Stimulated activated CD8-positive, alpha-beta memory T cell treated with anti-CD3 and anti-CD28 coated beads, Interleukin-12 subunit alpha, Interleukin-12 subunit beta, amount 100 ng/mL, for 24 hours (primary cell): ENCODE results near the gene CDK9.
"Not testable (repeated sequence)": the region's sequence is repeated elsewhere in the genome, so short reads cannot be mapped to it uniquely, and the experiment has no call there.

Experiments used
- DNase-seq: peaks from one replicate; pipeline ENCODE4 v3.0.0-alpha.2; 2020; ENCODE audit errors: extremely low read depth

Gene CDK9

DNA sequence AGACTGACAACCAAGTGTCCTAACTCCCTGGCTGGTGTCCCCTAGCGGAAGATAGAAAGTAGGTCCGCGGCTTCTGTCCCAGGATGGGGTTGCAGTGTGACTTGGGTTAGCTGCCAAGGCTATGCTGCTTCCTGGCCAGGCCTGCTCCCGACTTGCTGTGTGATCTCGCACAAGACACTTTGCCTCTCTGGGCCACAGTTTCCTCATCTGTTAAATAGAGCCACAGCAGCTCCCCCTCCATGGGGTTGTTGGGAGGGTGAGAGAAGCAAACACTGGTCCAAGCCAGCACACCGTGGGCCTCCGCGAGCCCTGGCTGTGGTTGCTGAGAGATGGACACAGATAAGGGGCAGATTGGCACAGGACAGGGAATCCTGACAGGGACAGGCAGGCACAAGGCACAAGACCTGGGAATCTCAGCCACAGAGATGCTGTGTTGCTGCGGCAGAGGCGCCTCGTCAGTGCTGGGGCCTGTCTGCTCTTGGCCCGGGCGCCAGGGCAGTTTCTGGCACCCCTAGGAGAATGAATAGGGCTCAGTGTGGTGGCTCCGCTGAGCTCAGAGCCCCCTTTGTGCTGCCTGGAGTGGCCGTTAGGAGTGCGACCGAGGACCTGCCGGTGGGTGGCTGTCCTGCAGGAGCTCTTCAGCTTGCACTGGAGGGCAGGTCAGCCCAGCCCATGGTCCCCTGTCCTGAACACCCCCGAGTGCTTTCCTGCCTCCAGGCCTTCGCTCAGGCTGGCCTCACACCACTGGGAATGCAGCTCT lies 5.5 kb upstream of the CDK9 start:
- no peak for DNase-seq

DNA sequence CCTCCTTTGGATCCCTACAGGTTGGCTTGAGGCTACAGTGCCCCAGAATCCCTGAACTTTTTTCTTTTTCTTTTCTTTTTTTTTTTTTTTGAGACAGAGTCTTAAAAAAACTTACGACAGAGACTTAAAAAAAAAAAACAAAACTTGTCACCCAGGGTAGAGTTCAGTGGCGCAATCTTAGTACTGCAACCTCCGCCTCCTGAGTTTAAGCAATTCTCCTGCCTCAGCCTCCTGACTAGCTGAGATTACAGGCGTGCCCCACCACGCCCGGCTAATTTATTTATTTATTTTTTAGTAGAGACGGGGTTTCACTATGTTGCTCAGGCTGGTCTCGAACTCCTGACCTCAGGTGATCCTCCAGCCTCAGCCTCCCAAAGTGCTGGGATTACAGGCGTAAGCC lies 4.9 kb upstream of the CDK9 start:
- DNase-seq = not testable (repeated sequence)

DNA sequence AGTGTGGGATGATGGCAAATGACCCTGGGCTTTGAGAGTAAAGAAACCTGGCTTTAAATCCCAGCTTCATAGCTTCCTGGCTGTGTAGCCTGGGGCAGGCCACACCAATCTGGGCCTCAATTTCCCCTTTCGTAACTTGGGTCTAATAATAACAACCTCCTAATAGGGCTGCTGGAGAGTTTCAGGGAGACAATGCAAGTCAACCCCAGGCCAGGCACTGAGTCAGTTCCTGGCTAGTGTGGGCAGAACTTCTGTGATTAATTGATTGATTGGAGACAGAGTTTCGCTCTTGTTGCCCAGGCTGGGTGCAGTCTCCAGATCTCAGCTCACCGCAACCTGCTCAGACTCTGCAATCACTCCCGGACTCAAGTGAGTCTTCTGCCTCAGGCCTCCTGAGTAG lies 4.0 kb upstream of the CDK9 start:
- DNase-seq = no peak

DNA sequence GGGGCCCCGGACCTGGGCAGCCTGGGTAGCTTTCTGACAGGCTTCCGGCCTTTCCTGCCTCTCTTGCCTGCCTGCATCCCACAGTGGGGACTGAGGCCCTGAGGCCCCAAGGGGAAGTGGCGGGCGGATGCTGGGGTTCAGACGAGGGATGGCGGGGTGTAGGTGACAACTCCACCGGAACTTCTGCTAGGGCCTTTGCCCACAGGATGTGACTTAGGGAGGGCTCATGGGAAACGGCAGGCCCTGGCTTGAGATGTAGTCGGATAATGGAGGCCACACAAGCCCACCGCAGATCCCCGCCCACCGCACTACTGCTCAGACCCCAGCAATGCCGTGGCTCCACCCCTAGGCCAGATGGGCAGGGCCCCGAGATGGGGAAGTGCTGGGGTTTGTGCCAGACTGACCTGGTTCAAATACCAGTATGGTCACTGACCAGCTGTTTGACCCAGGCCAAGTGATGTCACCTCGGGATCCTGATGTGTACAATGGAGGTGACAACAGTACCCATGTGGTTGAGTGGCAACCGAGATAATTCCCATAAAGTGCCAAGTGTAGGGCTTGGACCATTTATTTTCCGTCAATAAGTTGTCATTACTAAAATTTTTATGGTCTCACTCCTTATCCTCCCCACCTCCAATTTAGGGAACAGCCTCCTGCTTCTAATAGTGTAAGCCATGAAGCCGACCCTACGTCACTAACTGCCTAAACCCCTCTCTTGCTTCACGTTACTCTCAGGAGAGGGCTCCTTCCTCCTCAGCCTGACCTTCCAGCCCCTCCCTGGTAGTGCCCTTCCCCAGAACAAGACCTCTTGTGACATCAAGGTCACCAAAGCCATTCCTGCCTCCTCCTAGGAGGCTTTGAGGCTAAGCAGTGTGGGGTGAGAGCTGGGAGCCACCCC lies 2.5 kb upstream of the CDK9 start:
- peak; percentile 45 for DNase-seq

DNA sequence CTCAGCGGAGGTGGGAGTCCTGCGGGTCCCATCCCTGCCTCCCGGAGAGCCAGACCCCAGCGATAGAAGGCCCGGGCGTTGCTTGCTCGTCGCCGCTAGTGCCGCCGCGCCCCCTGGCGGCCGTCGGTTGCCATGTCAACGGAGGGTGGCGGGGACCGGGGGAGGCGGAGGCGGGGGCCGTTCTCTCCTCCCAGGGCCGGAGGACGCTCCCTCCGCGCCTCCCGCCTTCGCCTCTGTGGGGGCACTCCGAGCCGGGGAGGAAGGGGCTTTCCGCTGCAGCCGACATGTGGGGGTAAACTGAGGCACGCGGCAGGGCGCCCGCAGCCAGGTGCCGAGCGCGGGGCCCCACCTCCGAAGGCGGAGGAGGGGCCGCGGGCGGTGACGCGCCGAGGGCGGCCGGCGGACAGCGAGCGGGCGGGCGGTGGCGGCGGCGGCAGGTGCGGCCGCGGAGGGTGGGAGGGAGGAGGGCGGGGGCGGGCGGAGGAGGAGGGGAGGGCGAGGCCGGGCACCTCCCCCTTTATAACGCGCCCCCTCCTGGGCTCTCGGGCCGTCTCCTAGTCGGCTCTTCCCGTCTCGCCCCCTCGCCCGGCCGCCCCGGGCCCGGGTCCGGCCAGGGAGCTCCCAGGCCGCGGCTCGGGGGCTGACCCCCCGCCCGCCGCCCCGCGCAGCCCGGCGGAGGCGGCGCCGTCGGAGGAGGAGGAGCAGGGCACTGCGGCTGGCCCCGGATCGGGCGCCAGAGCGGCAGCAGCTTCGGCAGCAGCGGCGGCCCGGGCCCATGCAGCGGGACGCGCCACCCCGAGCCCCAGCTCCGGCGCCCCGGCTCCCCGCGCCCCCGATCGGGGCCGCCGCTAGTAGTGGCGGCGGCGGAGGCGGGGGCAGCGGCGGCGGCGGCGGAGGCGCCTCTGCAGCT lies 556 bp upstream of the CDK9 start:
- peak; percentile 77 for DNase-seq

DNA sequence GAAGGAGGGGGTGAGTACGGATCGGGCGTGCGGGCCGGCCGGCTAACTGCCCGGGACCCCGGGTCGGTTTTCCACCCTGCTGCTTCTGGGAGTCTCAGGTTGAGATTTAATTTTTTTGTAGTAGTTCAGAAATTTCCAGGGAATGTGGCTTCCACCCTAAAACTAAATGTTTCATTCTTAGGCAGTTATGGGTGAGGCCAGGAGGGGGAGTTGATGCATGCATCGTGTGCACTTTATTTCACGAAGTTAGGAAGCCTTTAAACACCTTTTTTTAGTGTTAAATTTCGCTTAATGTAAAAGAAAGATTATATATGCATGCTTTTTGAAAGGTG lies 905 bp downstream of the CDK9 start:
- no peak for DNase-seq

DNA sequence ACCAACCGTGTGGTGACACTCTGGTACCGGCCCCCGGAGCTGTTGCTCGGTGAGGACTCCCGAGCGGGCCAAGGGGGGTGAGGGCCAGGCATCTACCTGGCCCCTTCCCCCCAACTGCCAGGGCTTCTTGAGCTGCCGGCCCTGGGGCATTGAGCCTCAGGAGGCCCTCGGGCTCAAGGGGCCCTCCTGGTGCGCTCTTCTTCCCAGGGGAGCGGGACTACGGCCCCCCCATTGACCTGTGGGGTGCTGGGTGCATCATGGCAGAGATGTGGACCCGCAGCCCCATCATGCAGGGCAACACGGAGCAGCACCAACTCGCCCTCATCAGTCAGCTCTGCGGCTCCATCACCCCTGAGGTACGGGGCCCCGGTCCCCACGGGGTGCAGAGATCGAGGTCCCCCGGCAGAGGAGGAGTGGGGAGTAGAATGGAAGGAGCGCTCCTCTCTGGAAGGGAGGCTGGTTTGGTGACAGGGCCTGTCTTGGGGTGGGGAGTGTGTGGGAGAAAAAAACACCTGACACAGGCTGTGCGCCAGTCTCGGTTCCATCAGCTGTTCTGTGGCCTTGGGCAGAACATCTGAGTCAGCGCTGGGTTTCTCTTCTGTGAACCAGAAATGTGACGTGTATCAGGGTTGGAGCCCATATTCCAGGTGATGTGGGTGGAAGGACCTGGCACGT lies 2.6 kb downstream of the CDK9 start:
- DNase-seq = no peak

DNA sequence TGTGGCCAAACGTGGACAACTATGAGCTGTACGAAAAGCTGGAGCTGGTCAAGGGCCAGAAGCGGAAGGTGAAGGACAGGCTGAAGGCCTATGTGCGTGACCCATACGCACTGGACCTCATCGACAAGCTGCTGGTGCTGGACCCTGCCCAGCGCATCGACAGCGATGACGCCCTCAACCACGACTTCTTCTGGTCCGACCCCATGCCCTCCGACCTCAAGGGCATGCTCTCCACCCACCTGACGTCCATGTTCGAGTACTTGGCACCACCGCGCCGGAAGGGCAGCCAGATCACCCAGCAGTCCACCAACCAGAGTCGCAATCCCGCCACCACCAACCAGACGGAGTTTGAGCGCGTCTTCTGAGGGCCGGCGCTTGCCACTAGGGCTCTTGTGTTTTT lies 3.3 kb downstream of the CDK9 start:
- DNase-seq = no peak

DNA sequence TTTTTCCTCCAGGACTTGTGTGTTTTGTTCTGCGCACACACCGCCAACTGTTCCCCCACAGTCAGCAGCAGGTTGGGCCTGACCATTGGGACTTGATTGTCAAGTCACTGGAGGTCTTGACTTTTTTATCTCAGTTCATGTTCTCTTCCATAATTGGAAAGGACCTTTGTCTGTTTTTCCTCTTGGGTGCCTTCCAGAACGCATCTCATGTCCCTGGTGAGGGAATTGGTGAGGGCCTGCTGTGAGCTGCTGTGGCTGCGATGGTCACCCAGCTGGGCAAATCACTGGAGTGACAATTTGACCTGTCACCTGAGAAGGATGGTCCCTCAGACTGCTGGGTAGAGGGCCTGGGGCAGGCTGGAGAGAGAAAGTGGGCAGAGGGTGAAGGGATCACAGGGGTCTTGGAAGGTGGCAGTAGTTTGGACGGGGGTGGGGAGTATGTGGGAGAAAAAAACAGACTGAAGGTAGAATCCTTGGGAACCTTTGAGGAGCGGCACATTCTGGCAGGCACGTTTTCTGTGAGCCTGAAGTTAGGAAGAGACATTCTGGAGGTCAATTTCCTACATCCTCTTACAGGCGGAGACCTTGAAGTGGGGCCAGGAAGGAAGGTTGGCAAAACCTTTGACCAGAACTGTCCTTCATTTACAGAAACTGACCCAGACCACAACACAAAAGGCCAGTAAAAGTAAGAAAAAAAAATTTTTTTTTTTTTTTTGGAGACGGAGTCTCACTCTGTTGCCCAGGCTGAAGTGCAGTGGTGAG lies 4.4 kb downstream of the CDK9 start:
- DNase-seq = no peak

DNA sequence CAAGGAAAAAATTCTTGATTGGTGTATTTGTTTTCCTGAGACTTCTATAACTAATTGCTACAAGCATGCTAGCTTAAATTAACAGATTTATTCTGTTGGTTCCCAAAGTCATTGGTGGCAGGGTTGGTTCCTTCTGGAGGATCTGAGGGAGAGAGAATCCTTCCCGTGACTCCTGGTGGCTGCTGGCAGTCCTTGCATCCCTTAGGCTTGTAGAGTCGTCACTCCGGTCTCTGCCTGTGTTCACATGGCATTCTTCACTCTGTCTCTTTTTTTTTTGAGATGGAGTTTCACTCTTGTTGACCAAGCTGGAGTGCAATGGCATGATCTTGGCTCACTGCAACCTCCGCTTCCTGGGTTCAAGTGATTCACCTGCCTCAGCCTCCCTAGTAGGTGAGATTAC lies 5.3 kb downstream of the CDK9 start:
- DNase-seq = no peak

DNA sequence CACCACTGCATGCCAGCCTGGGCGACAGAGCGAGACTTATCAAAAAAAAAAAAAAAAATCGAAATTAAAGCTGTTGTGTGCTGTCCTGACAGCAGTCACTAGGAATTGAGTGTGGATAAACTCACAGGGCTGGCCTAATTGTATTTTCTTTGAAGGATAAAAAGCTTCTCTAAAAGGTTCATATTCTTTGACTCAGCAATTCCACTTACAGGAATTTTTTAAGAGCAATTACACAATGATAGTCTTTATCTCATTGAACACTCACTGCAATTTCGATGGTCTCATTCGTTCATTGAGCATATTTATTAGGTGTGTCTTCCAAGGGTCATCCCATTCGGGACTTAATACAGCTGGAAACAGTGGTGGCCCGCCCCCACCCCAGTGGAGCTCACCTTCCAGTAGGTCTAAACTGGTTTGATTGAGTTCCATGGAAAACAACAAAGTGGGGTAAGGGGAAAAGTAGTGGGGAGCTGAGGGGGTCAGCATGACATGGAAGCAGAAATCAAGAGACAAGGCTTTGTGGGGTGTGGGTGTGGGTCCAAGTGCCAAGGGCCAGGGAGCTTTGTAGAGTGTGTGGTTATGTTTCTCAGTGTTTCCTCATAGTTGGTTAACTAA lies 6.7 kb downstream of the CDK9 start:
- no peak for DNase-seq

DNA sequence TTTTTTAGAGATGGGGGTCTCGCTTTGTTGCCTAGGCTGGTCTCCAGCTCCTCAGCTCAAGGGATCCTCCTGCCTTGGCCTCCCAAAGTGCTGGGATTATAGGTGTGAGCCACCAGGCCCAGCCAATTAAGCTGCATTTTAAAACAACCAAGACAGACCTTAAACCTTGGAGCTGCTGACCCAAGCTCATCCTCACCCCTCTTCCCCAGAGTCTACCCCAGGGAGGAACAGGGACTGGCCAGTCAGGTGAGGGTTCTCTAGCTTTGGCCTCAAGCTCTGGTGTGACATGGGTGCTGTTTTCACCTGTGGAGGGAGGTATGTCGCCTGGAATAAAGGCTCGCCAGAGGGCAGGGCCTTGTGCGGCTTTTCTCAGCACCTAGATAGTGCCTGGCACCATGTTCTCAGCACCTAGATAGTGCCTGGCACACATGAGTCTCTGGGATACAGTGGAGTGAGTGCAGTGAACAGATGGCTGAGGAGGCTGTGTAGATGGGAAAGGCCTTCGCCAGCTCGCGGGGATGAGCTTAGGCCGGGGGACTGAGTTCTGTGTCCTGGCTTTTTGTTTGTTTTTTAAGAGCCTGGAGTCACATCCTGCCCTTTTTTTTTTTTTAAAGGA lies 7.4 kb downstream of the CDK9 start:
- no peak for DNase-seq

DNA sequence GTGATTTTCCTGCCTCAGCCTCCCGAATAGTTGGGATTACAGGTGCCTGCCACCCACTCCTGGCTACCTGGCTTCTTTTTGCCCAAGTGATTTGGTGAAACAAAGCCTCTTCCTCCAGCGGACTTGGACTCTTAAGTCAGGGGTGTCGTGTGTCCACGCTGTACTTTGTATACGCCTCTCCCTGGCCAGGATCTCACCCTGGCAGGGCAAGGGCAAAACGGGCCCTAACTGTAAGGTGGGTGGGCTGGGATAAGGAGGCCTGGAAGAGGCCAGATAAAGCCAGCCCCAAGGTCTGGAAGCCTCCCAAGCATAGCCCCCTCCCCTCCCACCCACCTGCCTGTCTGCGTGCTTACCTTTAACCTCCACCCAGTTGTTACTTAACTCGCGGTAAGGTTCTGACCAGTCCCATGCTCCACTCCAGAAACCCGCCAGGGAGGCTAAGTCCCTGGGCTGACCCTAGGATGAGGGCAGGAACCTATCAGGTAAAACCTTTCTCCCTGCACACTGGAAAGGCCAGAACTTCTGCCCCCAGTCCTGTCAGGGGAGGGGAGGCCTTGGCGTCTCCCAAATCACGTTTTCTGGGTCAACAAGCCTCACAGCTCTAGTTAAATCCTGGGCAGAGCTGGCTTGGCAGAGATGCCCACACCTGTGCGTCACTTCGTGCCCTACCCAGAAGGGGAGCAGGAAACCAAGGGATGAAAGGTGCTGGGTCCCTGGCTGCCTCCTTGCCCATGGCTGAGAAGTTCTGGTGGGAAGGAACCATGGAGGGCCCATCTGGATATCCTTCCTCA lies 8.4 kb downstream of the CDK9 start:
- DNase-seq = no peak

DNA sequence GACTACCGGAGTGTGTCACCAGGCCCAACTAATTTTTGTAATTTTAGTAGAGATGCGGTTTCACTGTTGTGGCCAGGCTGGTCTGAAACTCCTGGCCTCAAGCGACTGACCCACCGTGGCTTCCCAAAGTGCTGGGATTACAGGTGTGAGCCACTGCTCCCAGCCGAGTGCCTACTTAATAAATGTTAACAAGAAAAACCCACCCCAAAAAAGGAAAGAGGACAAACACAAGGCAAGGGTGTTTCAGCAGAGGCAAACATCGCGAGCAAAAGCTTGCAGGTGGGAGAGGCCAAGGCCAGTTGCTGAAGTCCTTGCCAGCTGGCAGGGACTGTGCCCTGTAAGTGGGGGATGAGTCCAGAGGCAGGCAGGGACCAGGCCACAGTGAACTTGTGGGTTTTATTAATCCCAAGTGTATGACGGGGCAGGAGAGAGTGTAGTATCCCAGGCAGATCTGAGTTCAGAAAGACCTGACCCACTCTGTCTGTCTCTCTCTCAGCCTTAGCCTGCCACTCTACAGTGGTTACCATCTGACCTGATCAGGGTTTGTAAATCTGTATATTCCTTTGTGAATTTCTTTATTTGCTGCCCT lies 10.5 kb downstream of the CDK9 start:
- DNase-seq = no peak

DNA sequence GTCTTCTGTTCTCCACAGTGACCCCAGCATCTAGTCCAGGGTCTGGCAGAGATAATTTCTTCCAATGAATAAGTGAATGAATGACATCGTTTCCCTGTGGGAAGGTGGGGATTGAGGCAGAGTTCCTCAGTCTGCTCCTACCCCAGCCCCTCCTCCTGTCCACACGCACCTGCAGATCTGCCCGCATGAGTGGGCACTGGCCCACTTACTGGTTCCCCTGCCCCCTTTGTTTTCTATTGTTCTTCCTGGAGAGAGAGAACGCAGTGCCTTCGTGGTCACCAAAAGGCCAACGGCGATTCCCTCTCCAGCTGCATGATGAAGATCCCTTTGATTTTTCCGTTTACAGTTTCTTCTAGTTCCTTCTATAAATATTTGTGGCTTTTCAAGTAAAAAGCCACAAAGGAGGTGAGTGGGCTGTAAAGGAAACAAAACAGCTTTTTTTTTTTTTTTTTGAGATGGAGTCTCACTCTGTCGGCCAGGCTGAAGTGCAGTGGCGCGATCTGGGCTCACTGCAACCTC lies 11.1 kb downstream of the CDK9 start:
- no peak for DNase-seq

DNA sequence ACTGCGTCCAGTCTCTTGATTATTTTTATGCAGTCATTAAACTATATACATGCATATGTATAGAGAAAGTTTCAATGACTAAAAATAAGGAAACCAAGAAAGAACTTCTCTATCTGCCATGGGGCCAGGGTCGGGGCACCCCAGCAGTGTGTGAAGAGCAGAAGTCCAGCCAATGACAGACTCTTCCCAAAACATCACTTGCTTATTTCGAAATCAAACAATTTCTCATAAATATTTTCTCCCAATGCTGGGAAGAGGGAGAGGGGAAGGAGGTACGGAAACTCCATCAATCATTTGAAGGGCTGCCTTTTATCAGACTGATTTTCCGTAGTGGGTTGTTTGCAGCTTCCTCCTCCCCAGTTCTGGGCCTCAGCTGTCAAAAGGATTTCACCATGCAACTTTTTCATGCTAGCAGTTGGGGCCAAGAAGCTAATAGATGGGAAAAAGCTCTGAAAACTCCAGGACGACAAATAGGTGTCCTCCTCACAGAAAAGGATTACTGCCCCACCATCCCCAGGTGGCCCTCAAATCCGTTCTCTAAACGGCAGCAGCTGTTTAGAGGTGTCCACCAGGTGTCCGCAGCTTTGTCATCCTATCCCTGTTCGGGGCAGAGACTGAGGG lies 16.2 kb downstream of the CDK9 start:
- no peak for DNase-seq

DNA sequence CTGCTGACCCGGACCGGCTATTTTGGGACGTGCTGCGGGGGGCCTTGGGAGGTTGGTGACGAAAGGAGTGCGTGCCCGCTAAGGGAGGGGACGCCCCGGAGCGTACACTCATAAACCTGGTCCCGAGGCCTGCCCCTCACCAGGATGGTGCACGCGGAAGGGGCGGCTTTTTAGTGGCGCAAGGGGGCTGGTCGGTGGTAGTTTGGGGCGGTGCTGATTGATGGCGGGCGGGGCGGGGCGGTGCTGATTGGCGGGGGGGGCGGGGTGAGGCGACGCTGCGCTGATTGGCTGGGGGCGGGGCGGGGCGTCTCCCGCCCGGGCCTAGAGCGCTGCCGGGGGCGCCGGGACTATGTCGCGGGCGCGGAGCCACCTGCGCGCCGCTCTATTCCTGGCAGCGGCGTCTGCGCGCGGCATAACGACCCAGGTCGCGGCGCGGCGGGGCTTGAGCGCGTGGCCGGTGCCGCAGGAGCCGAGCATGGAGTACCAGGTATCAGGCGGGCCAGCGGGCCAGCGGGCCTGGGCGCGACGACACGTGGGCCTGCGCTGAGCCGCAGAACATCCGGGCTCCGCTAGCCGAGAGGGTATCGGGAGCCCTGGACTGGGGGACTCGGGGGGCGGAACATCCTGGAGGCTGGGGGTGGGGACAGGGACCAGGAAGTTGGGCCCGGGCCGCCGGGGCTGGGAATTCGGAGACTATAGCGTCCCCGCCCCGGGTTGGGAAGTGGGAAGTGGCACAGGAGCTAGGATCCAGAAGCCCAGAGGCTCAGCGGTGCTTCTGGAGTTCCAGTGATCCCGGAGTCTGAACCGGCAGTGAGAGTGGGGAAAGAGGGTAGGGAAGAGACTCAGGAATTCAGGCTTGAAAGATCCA lies 17.0 kb downstream of the CDK9 start, which contains the start of gene FPGS:
Gene FPGS, plus strand, starts transcription at position 307 of the 868 bp plus-strand sequence. Its CDS starts 43 bp downstream, at position 350.
- peak; percentile 71 for DNase-seq
